ENCODE data around the gene ARL15. TPM values are rescaled to one million over a fixed set of nuclear protein-coding genes. Genes with fewer than 3 reads are reported as not detected.

Gene ARL15
- total RNA-seq, 3 donors from 2014 or later = 5.4 to 6.3 (median 6.1) TPM

DNA sequence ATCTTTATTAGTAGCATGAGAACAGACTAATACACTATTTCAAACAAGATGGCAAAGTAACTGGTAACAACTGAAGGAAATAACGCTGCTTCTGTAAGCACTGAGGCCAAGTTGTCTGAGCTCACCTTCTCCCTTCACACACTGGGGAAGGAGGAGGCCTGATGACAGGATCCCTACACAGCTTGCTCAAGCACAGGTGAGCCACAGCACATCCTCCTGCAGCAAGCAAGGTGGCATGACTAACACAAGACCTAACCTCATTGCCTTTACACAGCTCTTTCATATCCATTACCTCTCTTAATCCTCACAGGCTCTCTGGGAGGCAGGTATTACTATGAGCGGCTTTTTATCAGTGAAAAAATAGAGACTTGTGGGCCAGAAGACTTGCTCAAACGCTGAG lies 83.3 kb downstream of the ARL15 start:
- no peaks in the 10 kb centered on the region for H3K27me3 Mint-ChIP-seq (ENCODE audit: low read depth)
- H3K9me3 Mint-ChIP-seq = no peaks in the 10 kb centered on the region
- DNase-seq = no peak
- ATAC-seq = no peak
- peaks cover 3% of the 10 kb centered on the region for H3K36me3 Mint-ChIP-seq (ENCODE audit: insufficient read depth)
- peaks cover 11% of the 10 kb centered on the region for H3K4me1 Mint-ChIP-seq (ENCODE audit: low read depth)
- no peak overlapping the region for H3K4me3 Mint-ChIP-seq

DNA sequence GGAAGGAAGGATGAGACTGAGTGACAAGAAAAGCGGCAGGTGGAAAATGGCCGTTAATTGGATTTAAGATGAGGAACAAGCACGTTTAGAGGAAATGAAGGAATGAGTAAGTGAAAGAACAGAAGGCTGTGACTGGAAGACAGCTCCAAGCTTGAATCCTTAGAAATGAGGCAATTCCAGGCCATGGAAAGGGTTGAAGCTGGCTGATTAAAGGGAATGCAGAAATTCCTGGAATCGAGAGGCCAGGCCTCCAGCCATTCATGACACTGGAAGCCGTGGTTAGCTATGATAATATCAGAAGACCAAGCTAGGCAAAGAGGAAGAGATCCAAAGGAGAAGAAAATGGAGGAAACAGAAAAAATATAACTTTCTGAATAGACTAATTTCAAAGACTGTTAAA lies 84.2 kb downstream of the ARL15 start:
- Mint-ChIP-seq H3K27me3 (ENCODE audit: low read depth) (no peaks in the 10 kb centered on the region), H3K36me3 (ENCODE audit: insufficient read depth) (peaks cover 3% of the 10 kb centered on the region), H3K9me3 (no peaks in the 10 kb centered on the region), H3K4me1 (ENCODE audit: low read depth) (peaks cover 9% of the 10 kb centered on the region), H3K4me3 (no peak overlapping the region)
- DNase-seq = no peak
- no peak for ATAC-seq

DNA sequence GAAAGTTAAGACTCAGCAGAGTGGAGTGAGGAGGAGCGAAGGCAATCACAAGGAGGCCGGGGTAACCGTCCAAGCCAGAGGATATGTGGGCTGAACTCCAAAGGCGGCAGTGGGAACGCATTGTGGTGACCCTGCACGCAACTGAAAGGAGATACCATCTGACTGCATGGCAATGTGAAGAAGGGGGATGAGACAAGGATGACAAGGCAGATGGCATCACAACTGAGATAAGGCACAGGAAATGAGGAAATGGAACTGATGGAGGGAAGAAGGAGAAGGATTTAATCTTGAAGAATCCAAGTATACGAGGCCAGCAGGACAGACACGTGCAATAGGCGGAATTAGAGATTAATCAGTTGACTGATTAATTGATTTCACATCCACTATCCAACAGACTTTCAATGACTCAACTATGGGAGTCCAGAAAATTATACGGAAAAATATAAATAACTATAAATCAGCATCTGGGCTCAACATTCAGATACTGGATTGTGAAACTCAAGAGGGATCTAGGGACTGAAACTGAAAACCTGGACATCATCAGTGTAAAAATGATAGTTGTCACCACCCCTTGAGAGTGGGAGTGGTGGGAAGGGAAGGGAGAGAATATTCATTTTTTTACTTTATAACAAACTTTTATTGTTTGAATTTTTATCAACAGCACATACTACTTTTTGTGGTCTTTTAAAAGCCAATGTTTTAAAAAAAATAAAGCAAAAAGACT lies 86.1 kb downstream of the ARL15 start:
- Mint-ChIP-seq H3K4me3 (no peak overlapping the region), H3K36me3 (ENCODE audit: insufficient read depth) (peaks cover 3% of the 10 kb centered on the region), H3K4me1 (ENCODE audit: low read depth) (peaks cover 7% of the 10 kb centered on the region), H3K9me3 (no peaks in the 10 kb centered on the region), H3K27me3 (ENCODE audit: low read depth) (no peaks in the 10 kb centered on the region)
- DNase-seq (no peak), ATAC-seq (no peak)

DNA sequence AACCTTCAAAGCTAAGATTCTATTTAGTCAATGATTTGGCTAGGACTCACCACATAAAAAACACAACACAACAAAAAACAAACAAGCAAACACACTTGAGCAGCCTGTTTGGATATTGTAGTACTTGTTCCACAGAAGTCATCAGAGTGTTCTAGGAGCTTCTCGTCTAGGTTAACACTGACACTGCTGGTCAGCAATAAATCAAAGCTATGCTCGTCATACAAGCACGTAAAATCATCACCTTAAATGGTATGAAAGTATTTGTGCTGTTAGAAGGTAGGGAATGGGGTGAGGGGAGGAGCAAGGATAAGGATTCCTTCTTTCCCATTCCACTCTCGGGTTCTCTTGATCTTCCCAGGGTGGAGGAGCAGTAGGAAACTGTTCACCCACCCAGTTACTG lies 88.0 kb downstream of the ARL15 start:
- ATAC-seq (no peak), DNase-seq (no peak)
- H3K36me3 Mint-ChIP-seq (ENCODE audit: insufficient read depth) = peaks cover 3% of the 10 kb centered on the region
- no peaks in the 10 kb centered on the region for H3K27me3 Mint-ChIP-seq (ENCODE audit: low read depth)
- no peak overlapping the region for H3K4me3 Mint-ChIP-seq
- H3K9me3 Mint-ChIP-seq = no peaks in the 10 kb centered on the region
- H3K4me1 Mint-ChIP-seq (ENCODE audit: low read depth) = peaks cover 5% of the 10 kb centered on the region

DNA sequence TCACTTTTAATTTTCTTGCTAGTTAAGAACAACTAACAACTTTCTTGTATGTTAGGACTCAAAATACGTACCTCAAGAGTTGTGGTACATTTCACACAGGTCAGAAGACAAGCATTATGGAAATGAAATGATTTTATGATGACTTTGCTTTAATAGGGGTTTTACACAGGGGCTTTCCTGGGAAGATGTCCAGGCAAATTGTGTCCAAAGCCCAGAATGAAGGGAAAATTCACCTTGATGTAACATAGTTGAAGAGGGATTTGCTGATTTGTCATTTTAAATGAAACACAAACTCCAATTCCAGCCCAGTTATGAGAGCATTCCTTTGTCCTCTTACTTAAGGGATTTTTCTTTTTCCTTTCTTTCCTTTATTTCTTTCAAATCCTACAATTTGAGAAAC lies 89.2 kb downstream of the ARL15 start:
- no peak overlapping the region for H3K4me3 Mint-ChIP-seq
- no peaks in the 10 kb centered on the region for H3K9me3 Mint-ChIP-seq
- peaks cover 4% of the 10 kb centered on the region for H3K4me1 Mint-ChIP-seq (ENCODE audit: low read depth)
- peaks cover 3% of the 10 kb centered on the region for H3K36me3 Mint-ChIP-seq (ENCODE audit: insufficient read depth)
- DNase-seq (no peak), ATAC-seq (no peak)
- H3K27me3 Mint-ChIP-seq (ENCODE audit: low read depth) = no peaks in the 10 kb centered on the region

DNA sequence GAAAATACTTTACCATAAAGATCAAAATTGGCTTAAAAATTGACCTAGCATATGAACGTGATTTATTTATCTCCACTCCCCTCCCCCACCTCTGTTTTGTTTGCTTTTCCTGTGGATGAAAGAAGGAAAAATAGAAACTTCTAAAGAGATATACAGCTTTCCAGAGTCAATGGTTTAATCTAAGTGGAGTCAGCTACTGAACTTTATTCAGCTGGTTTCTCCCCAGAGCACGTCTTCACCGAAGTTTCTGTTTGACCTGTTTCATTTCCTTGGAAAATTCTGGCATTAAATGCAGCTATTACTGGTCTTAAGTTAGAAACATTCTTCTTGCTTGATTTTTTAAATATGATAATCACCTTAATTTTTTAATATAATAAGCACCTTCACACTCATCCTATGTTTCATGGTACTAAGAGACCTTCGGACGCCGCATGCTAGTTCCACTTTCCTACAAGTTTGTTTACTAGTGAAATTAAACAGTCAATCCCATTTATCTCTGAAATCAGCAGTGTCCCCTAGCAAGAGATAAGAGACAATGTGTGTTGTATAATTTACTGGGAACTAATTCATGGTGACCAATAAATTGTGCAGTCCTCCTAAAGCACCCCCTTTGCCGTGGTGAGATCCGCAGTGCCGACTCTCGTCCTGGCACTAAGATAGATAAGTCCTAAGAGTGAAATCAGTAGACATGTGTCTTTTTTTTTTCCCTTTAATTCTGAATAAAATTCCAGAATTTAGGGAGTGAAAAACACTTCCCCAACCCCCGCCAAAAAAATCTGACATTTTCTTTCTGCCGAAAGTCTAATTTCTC lies 89.9 kb downstream of the ARL15 start:
- H3K27me3 Mint-ChIP-seq (ENCODE audit: low read depth) = no peaks in the 10 kb centered on the region
- no peak overlapping the region for H3K4me3 Mint-ChIP-seq
- ATAC-seq (no peak), DNase-seq (no peak)
- H3K4me1 Mint-ChIP-seq (ENCODE audit: low read depth) = peaks cover 4% of the 10 kb centered on the region
- H3K36me3 Mint-ChIP-seq (ENCODE audit: insufficient read depth) = peaks cover 3% of the 10 kb centered on the region
- no peaks in the 10 kb centered on the region for H3K9me3 Mint-ChIP-seq

DNA sequence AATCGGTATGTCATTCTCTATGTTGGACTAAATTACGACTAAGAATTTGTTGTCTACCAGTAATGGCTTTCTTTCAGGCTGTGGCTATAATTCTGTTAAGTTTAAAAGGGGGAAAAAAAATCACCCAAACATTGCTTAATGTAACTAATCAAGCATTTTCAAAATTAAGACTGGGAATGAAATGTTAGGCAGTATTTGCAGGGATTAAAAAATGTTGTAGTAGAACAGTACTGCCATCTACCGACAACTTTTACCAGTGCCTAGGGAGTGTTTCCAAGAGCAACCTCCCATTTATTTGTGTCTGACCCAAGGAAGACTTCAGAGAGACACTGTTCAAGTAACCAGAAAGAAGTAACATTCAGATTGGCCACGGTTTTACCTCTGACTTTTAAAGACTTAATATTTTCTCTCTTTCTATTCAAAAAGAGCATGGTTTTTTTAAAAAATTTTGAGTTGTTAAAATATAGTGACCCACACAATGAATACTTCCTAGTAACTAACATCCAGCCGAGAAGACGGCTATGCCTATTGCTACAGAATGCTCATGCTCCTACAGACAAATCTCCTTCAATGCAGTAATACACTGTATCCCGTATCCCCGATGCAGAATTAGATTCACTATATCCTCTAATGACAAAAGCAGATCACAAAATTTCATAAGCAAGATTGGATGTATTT lies 92.4 kb downstream of the ARL15 start:
- H3K4me3 Mint-ChIP-seq = no peak overlapping the region
- ATAC-seq (no peak), DNase-seq (no peak)
- no peaks in the 10 kb centered on the region for H3K27me3 Mint-ChIP-seq (ENCODE audit: low read depth)
- H3K4me1 Mint-ChIP-seq (ENCODE audit: low read depth) = peaks cover 6% of the 10 kb centered on the region
- no peaks in the 10 kb centered on the region for H3K9me3 Mint-ChIP-seq
- H3K36me3 Mint-ChIP-seq (ENCODE audit: insufficient read depth) = no peaks in the 10 kb centered on the region

DNA sequence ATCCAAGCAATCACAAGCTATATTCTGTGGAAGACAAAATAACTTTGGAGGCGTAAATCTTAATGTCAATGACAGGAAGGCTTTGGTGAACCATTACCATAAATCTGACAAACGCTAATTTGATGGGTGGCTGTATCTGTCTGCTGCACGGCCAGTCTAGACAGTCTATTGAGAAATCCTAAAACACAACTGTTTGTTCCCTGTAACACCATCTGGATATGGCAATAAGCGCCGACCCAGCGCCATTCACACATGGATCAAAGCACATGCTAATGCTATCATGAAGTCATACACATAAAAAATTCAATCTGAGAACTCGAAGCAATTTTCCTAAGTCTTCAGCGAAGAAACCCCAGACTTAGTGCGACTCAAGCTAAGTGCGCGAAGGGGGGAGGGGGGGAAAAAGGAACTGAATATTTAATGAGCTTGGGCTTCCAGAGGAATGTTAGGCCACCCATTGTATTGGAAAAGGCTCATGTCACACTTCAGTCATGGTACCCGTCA lies 95.1 kb downstream of the ARL15 start:
- Mint-ChIP-seq H3K36me3 (ENCODE audit: insufficient read depth) (no peaks in the 10 kb centered on the region), H3K4me1 (ENCODE audit: low read depth) (peaks cover 13% of the 10 kb centered on the region), H3K4me3 (no peak overlapping the region), H3K9me3 (no peaks in the 10 kb centered on the region), H3K27me3 (ENCODE audit: low read depth) (no peaks in the 10 kb centered on the region)
- no peak for ATAC-seq
- no peak for DNase-seq

DNA sequence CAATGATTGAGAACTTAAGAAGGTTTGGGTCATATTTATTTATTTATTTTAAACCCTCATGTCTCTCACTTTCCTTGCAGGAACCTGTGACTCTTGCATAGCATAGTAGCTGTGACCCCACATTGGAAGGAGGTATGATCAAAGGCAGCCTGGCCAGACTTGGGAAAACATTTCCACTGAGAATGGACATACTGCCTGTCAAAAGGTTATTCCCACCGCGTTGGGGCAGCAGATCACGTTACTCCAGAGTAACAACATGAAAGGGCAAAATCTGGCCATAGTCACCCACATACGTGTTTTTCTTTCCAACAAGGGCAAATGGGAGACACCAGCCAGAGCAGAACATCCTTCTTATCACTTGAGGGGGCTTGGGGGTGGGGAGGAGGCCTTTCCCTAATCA lies 95.7 kb downstream of the ARL15 start:
- Mint-ChIP-seq H3K36me3 (ENCODE audit: insufficient read depth) (no peaks in the 10 kb centered on the region), H3K4me1 (ENCODE audit: low read depth) (peaks cover 13% of the 10 kb centered on the region), H3K4me3 (no peak overlapping the region), H3K9me3 (no peaks in the 10 kb centered on the region), H3K27me3 (ENCODE audit: low read depth) (no peaks in the 10 kb centered on the region)
- no peak for DNase-seq
- no peak for ATAC-seq

DNA sequence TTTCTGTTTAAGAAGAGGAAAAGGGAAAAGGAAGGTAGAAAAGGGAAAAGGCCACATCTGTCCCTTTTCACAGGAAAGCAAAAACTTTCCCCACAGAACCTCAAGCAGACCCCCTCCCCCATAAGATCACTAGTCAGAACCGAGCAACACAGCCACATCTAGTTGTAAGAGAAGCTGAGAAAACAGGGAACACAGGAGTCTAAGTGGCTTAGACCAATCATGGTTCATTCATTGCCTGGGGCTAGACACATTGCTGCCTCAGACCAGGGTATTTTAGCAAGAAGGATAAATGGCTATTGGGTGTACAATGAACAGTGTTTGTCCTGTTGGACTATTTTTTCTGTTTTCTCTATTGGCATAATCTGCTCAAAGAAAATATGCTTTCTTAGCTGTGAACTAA lies 98.0 kb downstream of the ARL15 start:
- H3K36me3 Mint-ChIP-seq (ENCODE audit: insufficient read depth) = no peaks in the 10 kb centered on the region
- no peak for ATAC-seq
- no peaks in the 10 kb centered on the region for H3K9me3 Mint-ChIP-seq
- no peak overlapping the region for H3K4me3 Mint-ChIP-seq
- no peak for DNase-seq
- H3K27me3 Mint-ChIP-seq (ENCODE audit: low read depth) = no peaks in the 10 kb centered on the region
- peaks cover 16% of the 10 kb centered on the region for H3K4me1 Mint-ChIP-seq (ENCODE audit: low read depth)

DNA sequence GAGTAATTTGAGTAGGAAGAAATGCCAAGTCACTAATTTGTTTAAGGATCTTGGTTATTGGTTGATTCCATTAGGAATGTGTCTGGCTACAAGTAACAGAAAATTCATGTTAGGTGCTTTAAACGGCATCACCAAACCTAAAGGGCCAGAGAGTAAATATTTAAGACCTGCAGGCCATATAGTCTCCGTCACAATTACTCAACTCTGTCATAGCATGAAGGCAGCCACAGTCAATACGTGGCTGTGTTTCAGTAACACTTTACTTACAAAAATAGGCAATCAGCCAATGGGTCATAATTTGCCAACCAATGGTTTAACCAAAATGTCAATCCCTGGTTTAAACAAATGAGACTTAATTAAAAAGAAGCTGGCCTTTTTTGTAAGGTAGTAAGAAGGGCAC lies 98.5 kb downstream of the ARL15 start:
- no peaks in the 10 kb centered on the region for H3K9me3 Mint-ChIP-seq
- peaks cover 16% of the 10 kb centered on the region for H3K4me1 Mint-ChIP-seq (ENCODE audit: low read depth)
- DNase-seq = no peak
- H3K36me3 Mint-ChIP-seq (ENCODE audit: insufficient read depth) = no peaks in the 10 kb centered on the region
- H3K27me3 Mint-ChIP-seq (ENCODE audit: low read depth) = no peaks in the 10 kb centered on the region
- no peak for ATAC-seq
- no peak overlapping the region for H3K4me3 Mint-ChIP-seq

DNA sequence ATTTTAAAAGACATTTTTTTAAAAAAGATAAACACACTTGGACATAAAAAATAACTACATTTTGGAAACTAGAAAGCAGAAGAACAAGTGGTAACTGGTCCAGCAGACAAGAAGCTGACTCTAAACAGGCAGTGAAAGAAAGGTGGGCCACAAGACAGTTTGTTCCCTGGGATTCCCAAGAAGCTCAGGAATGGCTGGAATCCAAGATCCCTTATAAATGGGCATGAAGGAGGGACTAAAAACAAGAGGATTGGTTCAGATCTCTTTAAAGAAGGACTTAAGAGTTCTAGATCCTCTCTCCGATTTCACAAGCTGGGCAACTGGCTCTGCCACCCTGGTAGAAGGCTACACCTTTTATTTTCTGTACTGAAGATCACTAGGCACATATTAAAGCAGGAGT lies 102.8 kb downstream of the ARL15 start:
- Mint-ChIP-seq H3K4me1 (ENCODE audit: low read depth) (peaks cover 7% of the 10 kb centered on the region), H3K9me3 (peaks cover under 1% of the 10 kb centered on the region), H3K27me3 (ENCODE audit: low read depth) (no peaks in the 10 kb centered on the region), H3K36me3 (ENCODE audit: insufficient read depth) (no peaks in the 10 kb centered on the region), H3K4me3 (no peak overlapping the region)
- ATAC-seq = no peak
- DNase-seq = no peak

DNA sequence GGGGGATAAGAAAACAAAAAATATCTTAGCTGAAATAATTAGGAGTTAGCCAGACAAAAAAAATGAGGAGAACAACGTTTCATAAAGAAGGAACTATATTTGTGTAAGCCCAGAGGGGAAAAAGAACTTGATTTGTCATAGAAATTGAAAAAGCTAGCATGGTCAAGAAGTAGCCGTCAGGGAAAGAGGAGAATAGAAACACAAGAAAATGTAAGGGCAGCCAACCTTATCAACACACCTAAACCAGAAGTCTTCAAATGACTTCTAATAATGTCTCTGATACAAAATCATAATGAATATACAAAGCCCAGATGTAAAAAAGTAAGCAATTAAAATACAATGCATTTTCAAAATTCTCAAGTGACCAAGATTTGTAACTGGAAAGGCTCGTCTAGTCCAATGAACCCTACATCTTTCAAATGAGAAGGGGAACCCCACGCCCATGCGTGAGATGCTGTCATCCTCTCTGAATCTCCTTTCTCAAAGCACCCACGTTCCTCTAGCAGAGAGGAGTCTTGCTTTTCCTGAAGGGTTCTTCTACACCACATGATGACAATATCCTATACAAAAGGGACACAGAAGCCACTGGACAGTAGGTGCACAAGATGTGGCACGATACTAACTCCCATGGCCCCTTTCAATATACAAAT lies 103.7 kb downstream of the ARL15 start:
- Mint-ChIP-seq H3K27me3 (ENCODE audit: low read depth) (no peaks in the 10 kb centered on the region), H3K4me1 (ENCODE audit: low read depth) (peaks cover 6% of the 10 kb centered on the region), H3K9me3 (peaks cover 8% of the 10 kb centered on the region), H3K36me3 (ENCODE audit: insufficient read depth) (no peaks in the 10 kb centered on the region), H3K4me3 (no peak overlapping the region)
- no peak for DNase-seq
- no peak for ATAC-seq

DNA sequence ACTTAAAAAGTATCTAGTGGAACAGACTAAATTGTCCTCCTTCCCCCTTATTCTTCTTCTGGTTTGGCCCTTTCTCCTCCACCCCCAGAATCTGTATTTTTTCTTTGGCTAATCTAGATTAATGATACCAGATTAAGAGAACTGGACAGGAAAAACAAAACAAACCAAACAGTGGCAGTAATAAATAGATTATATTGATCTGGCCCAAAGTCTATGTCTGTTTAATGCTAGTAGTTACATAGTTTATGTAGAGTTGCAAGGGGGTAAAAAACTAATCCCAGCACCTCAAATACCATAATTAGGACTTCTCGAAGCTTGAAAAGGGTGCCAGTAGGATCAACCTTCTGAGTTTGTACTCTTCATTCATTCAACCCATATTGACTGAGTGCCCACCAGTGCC lies 104.5 kb downstream of the ARL15 start:
- Mint-ChIP-seq H3K27me3 (ENCODE audit: low read depth) (no peaks in the 10 kb centered on the region), H3K9me3 (peaks cover 15% of the 10 kb centered on the region), H3K4me1 (ENCODE audit: low read depth) (peaks cover 5% of the 10 kb centered on the region), H3K36me3 (ENCODE audit: insufficient read depth) (peaks cover 8% of the 10 kb centered on the region), H3K4me3 (no peak overlapping the region)
- DNase-seq (no peak), ATAC-seq (no peak)

Data from activated T-cell treated with anti-CD3 and anti-CD28 coated beads, Interleukin-2, amount 50 U/mL, for 4 hours (primary cell).